GM12865 (cell line): Measurements from ENCODE around the gene PARP16.

Experiments used
- DNase-seq: peaks from one replicate; pipeline ENCODE4 v3.0.0; 2010; ENCODE audit warnings: low read depth
- H3K4me3 ChIP-seq: 2 replicates; pipeline ENCODE4 v1.5.1; 2011; ENCODE audit warnings: mild to moderate bottlenecking, low read depth, low read length, control low read depth
- CTCF ChIP-seq: IDR thresholded peaks from 2 replicates; pipeline ENCODE4 v1.5.1; 2011; ENCODE audit warnings: low read length, control low read depth, low read depth, inconsistent platforms; ENCODE audit not compliant: insufficient read depth; ENCODE audit errors: missing control alignments

PARP16 gene

DNA sequence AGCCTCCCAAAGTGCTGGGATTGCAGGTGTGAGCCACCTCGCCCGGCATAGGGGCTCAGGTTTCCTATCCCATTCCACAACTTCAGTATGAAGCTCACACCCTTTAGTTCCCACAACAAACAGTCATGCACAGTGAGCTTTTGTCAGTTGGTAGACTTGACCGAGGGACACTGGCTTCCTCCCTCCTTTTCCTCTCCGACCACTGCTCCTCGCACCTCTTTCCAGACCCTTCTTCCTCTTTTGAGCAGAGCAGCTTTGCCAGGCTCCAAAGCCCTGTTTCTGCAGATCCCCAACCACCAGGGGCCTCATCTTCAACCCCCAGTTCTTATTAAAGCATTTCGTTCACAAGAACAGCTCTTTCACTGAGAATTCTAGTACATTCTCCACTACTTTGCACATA, 62.7 kb downstream of the PARP16 start:
- no peak for TF ChIP-seq CTCF
- no peak overlapping the region for H3K4me3 ChIP-seq
- DNase-seq = no peak

- TF ChIP-seq CTCF = no peak
- no peak overlapping the region for H3K4me3 ChIP-seq
- DNase-seq = no peak
These were observed 63.8 kb downstream of the PARP16 start for GRCh38 chr15:65222891-65223290.

DNA sequence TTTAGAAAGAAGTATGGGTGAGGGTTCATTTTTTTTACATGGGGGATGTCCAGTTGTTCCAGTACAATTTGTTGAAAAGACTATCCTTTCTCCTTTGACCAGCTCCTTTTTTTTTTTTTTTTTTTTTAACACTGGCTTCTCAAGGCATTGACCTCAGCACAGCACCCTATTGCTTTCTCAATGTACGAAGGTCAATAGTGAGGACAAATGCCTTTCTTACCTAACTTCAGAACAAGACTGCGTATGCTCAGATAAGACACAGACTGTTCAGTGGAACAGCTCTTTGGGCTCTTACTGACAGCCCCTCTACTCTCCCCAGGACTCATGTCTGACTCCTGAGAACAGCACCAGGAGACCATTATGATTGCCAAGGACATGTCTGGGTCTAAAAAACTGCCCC, 65.0 kb downstream of the PARP16 start:
- H3K4me3 ChIP-seq = no peak overlapping the region
- DNase-seq = no peak
- no peak for TF ChIP-seq CTCF

DNA sequence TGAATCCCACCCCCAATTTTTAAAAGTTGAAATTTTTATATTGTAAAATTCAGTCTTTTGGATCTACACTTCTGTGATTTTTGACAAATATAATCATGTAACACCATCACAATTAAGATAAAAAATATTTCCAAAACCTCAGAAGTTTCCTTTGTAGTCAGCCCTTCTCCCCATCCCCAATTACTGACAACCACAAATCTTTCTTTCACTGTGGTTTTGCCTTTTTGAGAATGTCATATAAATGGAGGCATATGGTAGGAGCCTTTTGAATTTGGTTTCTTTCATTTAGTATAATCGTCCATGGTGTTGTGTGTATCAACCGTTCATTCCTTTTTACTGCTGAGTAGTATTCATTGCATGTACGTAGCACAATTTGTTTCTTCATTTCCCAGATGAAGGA, 67.5 kb downstream of the PARP16 start:
- no peak overlapping the region for H3K4me3 ChIP-seq
- no peak for TF ChIP-seq CTCF
- no peak for DNase-seq

DNA sequence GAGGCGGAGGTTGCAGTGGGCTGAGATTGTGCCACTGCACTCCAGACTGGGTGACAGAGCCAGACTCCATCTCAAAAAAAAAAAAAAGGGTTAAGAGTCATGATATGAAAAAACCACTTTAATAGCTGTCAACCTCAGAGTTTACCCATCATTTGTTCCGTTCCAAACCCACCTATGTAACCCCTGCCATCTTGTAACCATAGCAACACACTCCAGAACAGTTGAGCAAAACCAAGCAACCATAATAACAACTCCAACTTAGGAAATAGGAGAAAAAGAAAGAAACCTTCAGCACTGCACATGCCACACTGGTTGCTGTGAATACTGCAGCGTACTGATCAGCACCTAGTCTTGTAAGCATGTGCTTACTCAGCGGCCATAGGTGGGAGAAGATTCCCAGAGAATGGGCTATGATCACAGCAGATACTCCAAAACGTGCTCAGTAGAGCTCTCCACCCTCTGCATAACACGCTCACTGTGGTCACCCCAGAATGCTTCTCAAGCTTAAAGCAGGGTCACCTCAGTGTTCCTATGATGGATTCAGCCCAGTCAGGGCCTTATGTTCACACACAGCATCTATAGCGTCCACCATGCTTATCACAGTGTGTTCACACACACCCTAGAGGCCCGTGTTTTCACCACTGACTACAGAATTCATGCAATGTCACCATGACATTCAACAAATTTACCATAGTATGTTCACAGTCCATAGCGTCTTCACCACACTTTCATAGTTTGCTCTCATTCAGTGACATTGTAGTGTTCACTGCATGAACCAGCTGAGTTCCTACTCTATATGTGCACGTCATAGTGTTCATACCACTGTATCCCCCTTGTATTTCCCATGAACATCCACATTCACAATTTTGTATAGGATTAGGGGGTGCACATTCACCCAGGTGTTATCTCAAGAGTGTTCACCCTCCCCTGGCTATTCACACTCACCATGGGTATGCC, 68.9 kb downstream of the PARP16 start:
- no peak for TF ChIP-seq CTCF

DNA sequence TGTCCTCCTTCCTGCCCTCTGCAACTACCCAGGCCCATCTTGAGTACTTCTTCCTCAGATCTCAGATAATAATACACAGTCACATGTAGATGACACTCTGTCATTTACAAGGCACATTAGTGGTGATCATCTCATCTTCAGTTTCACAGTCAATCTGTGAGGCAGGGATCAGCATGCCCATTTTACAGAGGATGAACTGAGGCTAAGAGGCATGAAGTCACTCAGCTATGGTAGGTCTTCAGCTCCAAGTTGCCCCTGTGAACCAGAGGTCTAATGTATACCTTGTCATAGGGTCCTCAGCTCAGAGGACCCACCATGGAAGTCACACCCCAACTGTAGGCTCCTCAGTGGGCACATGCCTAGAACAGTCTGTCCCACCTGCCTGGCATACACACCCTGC, 71.2 kb downstream of the PARP16 start:
- H3K4me3 ChIP-seq = no peak overlapping the region
- no peak for TF ChIP-seq CTCF
- DNase-seq = no peak

More for the DNA sequence above, 68.9 kb downstream of the PARP16 start:
- no peak overlapping the region for H3K4me3 ChIP-seq
- DNase-seq = no peak
